ENCODE data around the gene SLC39A11. TPM values are rescaled to one million over a fixed set of nuclear protein-coding genes. Genes with fewer than 3 reads are reported as not detected.

The SLC39A11 gene
- total RNA-seq, 1 donor: 15.8 TPM

- H3K4me3 ChIP-seq (ENCODE audit: low read depth, low read length): no peak overlapping the region
- TF ChIP-seq, protein P1, sequence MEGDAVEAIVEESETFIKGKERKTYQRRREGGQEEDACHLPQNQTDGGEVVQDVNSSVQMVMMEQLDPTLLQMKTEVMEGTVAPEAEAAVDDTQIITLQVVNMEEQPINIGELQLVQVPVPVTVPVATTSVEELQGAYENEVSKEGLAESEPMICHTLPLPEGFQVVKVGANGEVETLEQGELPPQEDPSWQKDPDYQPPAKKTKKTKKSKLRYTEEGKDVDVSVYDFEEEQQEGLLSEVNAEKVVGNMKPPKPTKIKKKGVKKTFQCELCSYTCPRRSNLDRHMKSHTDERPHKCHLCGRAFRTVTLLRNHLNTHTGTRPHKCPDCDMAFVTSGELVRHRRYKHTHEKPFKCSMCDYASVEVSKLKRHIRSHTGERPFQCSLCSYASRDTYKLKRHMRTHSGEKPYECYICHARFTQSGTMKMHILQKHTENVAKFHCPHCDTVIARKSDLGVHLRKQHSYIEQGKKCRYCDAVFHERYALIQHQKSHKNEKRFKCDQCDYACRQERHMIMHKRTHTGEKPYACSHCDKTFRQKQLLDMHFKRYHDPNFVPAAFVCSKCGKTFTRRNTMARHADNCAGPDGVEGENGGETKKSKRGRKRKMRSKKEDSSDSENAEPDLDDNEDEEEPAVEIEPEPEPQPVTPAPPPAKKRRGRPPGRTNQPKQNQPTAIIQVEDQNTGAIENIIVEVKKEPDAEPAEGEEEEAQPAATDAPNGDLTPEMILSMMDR (IDR thresholded peaks at IDR 0.05; ENCODE audit: insufficient read depth, low read length): no peak
- DNase-seq (ENCODE audit: low read depth): no peak
Observed at GRCh38 chr17:72882426-72882825, 210.1 kb downstream of the SLC39A11 start.

DNA sequence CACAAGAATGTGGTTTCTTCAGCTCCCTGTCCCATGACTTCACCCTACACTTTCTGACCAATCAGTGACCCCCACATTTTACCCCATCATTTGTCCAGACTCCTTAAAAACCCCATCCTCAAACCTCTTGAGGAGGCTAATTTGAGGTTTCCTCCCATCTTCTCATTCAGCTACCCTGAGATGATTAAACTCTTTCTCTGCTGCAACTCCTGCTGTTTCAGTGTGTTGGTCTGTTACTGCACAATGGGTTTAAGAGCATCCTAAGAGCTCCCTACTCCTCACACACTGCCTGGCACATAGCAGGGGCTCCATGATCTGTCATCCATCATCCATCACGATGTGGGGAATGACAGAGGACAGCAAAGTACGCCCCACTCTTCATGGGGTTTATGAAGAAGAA, 212.6 kb downstream of the SLC39A11 start:
- TF ChIP-seq, protein P1 (IDR thresholded peaks at IDR 0.05; ENCODE audit: insufficient read depth, low read length): no peak
- DNase-seq (ENCODE audit: low read depth): no peak
- no peak overlapping the region for H3K4me3 ChIP-seq (ENCODE audit: low read depth, low read length)

DNA sequence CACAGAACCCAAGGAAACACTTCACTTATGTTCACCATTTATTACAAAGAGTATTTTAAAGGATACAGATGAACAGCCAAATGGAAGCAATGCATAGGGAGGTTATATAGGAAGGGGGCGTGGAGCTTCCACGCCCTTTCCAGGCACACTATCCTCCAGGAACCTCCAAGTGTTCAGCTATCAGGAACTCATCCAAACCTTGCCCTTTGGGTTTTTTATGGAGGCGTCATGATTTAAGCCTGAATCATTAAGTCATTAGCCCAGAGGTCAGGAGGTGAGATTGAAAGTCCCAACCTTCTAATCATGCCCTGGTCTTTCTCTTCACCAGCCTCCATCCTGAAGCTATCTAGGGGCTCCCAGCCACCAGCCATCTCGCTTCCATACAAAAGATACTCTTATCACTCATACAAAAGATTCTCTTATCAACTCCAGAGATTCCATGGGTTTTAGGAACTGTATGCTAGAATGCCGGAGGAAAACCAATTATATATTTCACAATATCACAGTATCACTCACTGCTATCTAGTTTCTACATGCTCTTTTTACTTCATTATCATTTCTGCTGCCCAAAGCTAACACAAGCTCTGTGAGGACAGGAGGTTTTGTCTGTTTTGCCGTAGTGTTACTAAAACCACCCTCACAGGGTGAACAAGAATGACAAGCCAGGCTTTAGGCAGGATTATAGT, 213.4 kb downstream of the SLC39A11 start:
- TF ChIP-seq, protein P1 (IDR thresholded peaks at IDR 0.05; ENCODE audit: insufficient read depth, low read length): no peak
- H3K4me3 ChIP-seq (ENCODE audit: low read depth, low read length): no peak overlapping the region
- DNase-seq (ENCODE audit: low read depth): no peak

DNA sequence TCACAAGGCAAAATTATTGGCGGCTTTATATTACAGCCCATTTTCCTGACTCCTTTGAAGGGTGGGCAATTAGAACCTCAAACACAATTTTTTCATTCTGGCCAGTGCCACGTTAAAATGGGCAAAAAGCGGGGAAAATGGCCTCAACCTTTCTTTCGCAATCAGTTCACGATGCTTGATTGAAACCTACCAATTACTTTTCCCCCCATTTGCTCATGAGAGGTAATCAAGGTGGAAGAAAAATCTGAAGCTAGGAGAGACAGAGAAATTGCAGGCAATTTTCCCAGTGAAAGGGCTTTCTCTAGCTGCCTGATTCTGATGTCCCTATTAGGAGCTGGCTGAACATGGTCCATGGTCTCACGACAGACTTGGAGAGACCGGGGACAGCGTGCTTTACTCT, 215.1 kb downstream of the SLC39A11 start:
- TF ChIP-seq, protein P1 (IDR thresholded peaks at IDR 0.05; ENCODE audit: insufficient read depth, low read length): no peak
- DNase-seq (ENCODE audit: low read depth): no peak
- H3K4me3 ChIP-seq (ENCODE audit: low read depth, low read length): no peak overlapping the region

DNA sequence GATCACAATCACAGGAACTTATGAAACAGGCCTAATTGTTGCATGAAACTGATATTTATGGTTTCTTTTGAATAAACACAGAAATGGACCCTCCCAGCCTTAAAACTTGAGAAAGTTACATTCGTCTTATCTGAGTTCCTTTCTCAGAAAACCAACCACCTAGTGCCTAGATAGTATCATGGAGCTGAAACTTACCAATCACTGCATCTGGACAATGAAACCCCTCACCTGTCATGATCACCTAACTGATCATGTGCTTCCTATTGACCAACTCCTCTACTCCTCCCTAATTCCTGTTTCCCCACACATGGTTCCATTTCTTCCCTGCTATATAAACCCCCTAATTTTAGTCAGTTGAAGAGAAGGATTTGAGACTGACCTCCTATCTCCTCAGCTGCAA, 216.1 kb downstream of the SLC39A11 start:
- no peak for DNase-seq (ENCODE audit: low read depth)
- TF ChIP-seq, protein P1 (IDR thresholded peaks at IDR 0.05; ENCODE audit: insufficient read depth, low read length): no peak
- no peak overlapping the region for H3K4me3 ChIP-seq (ENCODE audit: low read depth, low read length)

DNA sequence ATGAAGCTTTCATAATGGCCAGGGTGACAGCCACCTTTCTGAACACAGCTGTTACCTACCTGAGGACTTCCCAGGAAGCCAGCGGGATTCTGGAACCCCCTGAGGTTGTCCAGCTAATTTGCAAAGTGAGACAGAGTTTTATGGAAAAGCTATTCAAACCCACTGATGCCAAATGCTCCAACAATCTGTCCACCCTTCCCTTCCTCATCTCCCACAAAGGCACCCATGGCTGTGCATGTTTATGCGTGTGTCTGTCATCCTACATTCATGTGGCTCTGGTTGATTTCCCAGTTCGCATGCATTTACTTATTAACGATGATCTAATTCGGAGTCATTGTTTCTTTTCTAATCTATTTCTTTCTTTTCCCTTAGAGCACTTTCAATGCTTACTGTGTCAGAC, 217.1 kb downstream of the SLC39A11 start:
- no peak for DNase-seq (ENCODE audit: low read depth)
- no peak overlapping the region for H3K4me3 ChIP-seq (ENCODE audit: low read depth, low read length)
- TF ChIP-seq, protein P1 (IDR thresholded peaks at IDR 0.05; ENCODE audit: insufficient read depth, low read length): no peak

DNA sequence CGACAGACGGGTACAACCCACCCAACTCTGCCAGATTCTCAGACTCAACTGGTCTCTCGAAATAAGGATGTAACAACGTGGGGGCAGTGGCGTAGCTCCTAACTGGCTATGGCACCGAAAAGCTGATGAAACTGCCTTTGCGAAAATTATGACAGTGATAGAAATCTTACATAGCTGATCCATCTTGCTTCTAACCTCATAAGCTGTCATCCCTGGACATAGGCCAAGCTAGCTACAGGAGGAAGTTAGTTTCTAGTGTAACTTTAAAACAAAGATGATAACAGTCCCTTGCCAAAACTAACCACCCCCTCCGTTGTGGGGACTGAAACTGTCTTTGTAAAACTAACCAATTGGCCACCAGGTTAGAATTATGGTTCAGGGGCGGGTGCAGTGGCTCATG, 220.1 kb downstream of the SLC39A11 start:
- H3K4me3 ChIP-seq (ENCODE audit: low read depth, low read length): no peak overlapping the region
- no peak for DNase-seq (ENCODE audit: low read depth)
- TF ChIP-seq, protein P1 (IDR thresholded peaks at IDR 0.05; ENCODE audit: insufficient read depth, low read length): no peak

Data from fibroblast of the aortic adventitia (primary cell).